GM12878 (cell line): ENCODE data around the gene PADI3. TPM values are rescaled to one million over a fixed set of nuclear protein-coding genes. Genes with fewer than 3 reads are reported as not detected.

Experiments
- ATAC-seq: fragments of 200-7000 bp; cut with Tn5 transposase; 3 replicates; pipeline ENCODE4 v1.9.1; 2020; ENCODE audit warnings: mild to moderate bottlenecking, moderate library complexity
- BruUV-seq: library from RNA; stranded (reverse); fragments of 400-500 nt; replicated peaks from 2 replicates; lab custom pipeline; 2021; lab: Mats Ljungman, UMichigan
- CTCF ChIA-PET: fragments of 300-600 bp; sonication (Branson Sonifier 250); formaldehyde crosslinking; extraction: SDS; loops from one replicate; lab custom pipeline; 2021; ENCODE audit warnings: inconsistent platforms; lab: Yijun Ruan, JAX
- POLR2A ChIA-PET: fragments of 350-600 bp; formaldehyde crosslinking; extraction: SDS; loops from one replicate; lab custom pipeline; 2021; ENCODE audit warnings: inconsistent platforms; lab: Charles Lee
- RAD21 ChIA-PET: fragments of 300-600 bp; sonication (Branson Sonifier 250); formaldehyde crosslinking; loops from one replicate; lab custom pipeline; 2023; ENCODE audit warnings: antibody characterized with exemption; ENCODE audit not compliant: unreplicated experiment; lab: Charles Lee
- SMC1A ChIA-PET: fragments of 300-600 bp; sonication (Branson Sonifier 250); formaldehyde crosslinking; loops from one replicate; lab custom pipeline; 2023; ENCODE audit not compliant: unreplicated experiment, uncharacterized antibody; lab: Charles Lee
- DNase-seq: peaks from one replicate; pipeline ENCODE4 v3.0.0-alpha.2; 2011; ENCODE audit warnings: low read depth, low spot score
- FAIRE-seq: peaks from 3 replicates; lab custom pipeline; 2011; peaks lifted over from hg19 to GRCh38; lab: Jason Lieb, UNC
- H2AFZ ChIP-seq: 2 replicates; pipeline ENCODE4 v1.6.0; 2011; ENCODE audit warnings: low read depth, low read length, control low read depth; ENCODE audit not compliant: control insufficient read depth
- H3K27ac ChIP-seq: 2 replicates; pipeline ENCODE4 v1.5.1; 2011; ENCODE audit warnings: control low read depth; ENCODE audit not compliant: control insufficient read depth, insufficient read depth
- H3K27me3 ChIP-seq, 2 experiments: replicated peaks in 1 of 2; 2 replicates each; pipeline versions ENCODE4 v1.6.0 to v1.6.1; 2011; ENCODE audit warnings: low read length in 1 of 2; ENCODE audit not compliant: control insufficient read depth in 2 of 2, insufficient read depth in 2 of 2
- H3K36me3 ChIP-seq, 2 experiments: 2 replicates each; pipeline ENCODE4 v1.5.1; 2011; ENCODE audit warnings: low read length in 1 of 2; ENCODE audit not compliant: control insufficient read depth in 2 of 2, insufficient read depth in 2 of 2
- H3K4me1 ChIP-seq: 2 replicates; pipeline ENCODE4 v1.6.1; 2011; ENCODE audit warnings: mild to moderate bottlenecking, low read length, moderate library complexity, mixed read lengths; ENCODE audit not compliant: control insufficient read depth, insufficient read depth
- H3K4me2 ChIP-seq: 2 replicates; pipeline ENCODE4 v1.6.0; 2011; ENCODE audit warnings: control low read depth; ENCODE audit not compliant: control insufficient read depth, insufficient read depth
- H3K4me3 ChIP-seq: fragments of 200-600 bp; sonication (generic); 2 replicates; pipeline ENCODE4 v1.5.1; 2016
- H3K79me2 ChIP-seq: 2 replicates; pipeline ENCODE4 v1.6.0; 2011; ENCODE audit warnings: low read length; ENCODE audit not compliant: control insufficient read depth, insufficient read depth
- H3K9ac ChIP-seq: 2 replicates; pipeline ENCODE4 v1.8.0; 2011; ENCODE audit warnings: low read length, control low read depth, mixed read lengths; ENCODE audit not compliant: control insufficient read depth, insufficient read depth
- H3K9me3 ChIP-seq: replicated peaks from 3 replicates; pipeline ENCODE4 v1.5.1; 2011; ENCODE audit warnings: mild to moderate bottlenecking, low read length; ENCODE audit not compliant: control insufficient read depth, insufficient read depth
- H4K20me1 ChIP-seq: 2 replicates; pipeline ENCODE4 v1.6.0; 2011; ENCODE audit not compliant: control insufficient read depth, insufficient read depth
- CBX3 ChIP-seq: fragments of 200-600 bp; sonication (generic); IDR thresholded peaks from 2 replicates; pipeline ENCODE4 v1.6.1; 2016; ENCODE audit warnings: low read depth, borderline replicate concordance
- CHD2 ChIP-seq: IDR thresholded peaks from 2 replicates; pipeline ENCODE4 v1.6.1; 2011; ENCODE audit warnings: low read depth, low read length, improper control_type of control experiment, borderline replicate concordance
- EGR1 ChIP-seq, 2 experiments: IDR thresholded peaks; 1 replicate in 1 of 2; 2 replicates in 1 of 2; pipeline ENCODE4 v1.6.1; 2011 to 2012; ENCODE audit warnings: low read depth in 2 of 2, low read length in 2 of 2, borderline replicate concordance in 1 of 2, mild to moderate bottlenecking in 1 of 2, moderate library complexity in 1 of 2
- ESRRA ChIP-seq: IDR thresholded peaks from 2 replicates; pipeline ENCODE4 v1.6.1; 2012; ENCODE audit warnings: mild to moderate bottlenecking, low read length, improper control_type of control experiment
- FOXK2 ChIP-seq: fragments of 450-650 bp; IDR thresholded peaks from 2 replicates; pipeline ENCODE4 v1.6.1; 2017; ENCODE audit warnings: mild to moderate bottlenecking, moderate library complexity
- NFXL1 ChIP-seq: fragments of 450-650 bp; IDR thresholded peaks from 2 replicates; pipeline ENCODE4 v1.6.1; 2017; ENCODE audit warnings: antibody characterized with exemption, mild to moderate bottlenecking, borderline replicate concordance
- SP1 ChIP-seq: IDR thresholded peaks from one replicate; pipeline ENCODE4 v1.6.1; 2011; ENCODE audit warnings: low read depth, low read length
- STAT3 ChIP-seq: IDR thresholded peaks from 2 replicates; pipeline ENCODE4 v1.6.1; 2011; ENCODE audit warnings: low read depth, low read length, improper control_type of control experiment
- TBL1XR1 ChIP-seq: IDR thresholded peaks from 2 replicates; pipeline ENCODE4 v1.6.1; 2012; ENCODE audit warnings: low read depth, low read length, improper control_type of control experiment
- ZNF217 ChIP-seq: fragments of 450-650 bp; IDR thresholded peaks from 2 replicates; pipeline ENCODE4 v1.6.1; 2017; ENCODE audit warnings: antibody characterized with exemption, mild to moderate bottlenecking
- ZNF622 ChIP-seq: fragments of 450-650 bp; IDR thresholded peaks from 2 replicates; pipeline ENCODE4 v1.6.1; 2017; ENCODE audit warnings: mild to moderate bottlenecking, inconsistent platforms
- WGBS: methylation state at CpG from one replicate; pipeline ENCODE4 v1.1.6; 2016; ENCODE audit warnings: low lambda C conversion rate; ENCODE audit not compliant: insufficient replicate concordance, insufficient coverage; ENCODE audit errors: missing lambda C conversion rate; 5-methylcytosine and 5-hydroxymethylcytosine counted together
- in situ Hi-C: fragments of 300-500 bp; cut with MboI; formaldehyde crosslinking; loops from 9 replicates; pipeline ENCODE4 v1.14.3; 2018; ENCODE audit warnings: mixed read lengths
- intact Hi-C: fragments of 100-400 bp; cut with micrococcal nuclease; formaldehyde crosslinking; loops from one replicate; pipeline ENCODE4 v1.14.2; 2022; ENCODE audit not compliant: unreplicated experiment
- polyA plus RNA-seq, 11 experiments: library from polyadenylated mRNA; depleted of rRNA in 4 of 11; unstranded in 6 of 11; stranded (reverse) in 5 of 11; fragments of >200 nt; fragmentation: Nextera tagmentation in 4 of 11; fragmentation: Illumina TruSeq in 1 of 11; extraction: Ambion mirVana in 4 of 11; extraction: Trizol in 1 of 11; gene quantifications; 1 replicate in 1 of 11; 2 replicates in 10 of 11; pipeline versions ENCODE4 v1.2.1 to v1.2.3, GENCODE V29; 2011 to 2016; ENCODE audit warnings: inconsistent platforms in 2 of 11, missing spikeins in 2 of 11, low read depth in 1 of 11
- total RNA-seq, 4 experiments: library from RNA; depleted of rRNA in 3 of 4; stranded (reverse); fragments of >200 nt in 3 of 4; fragmentation: Illumina TruSeq in 1 of 4; extraction: Trizol in 1 of 4; gene quantifications; 2 replicates each; pipeline versions ENCODE4 v1.2.1 to v1.2.3, GENCODE V29; 2013 to 2021
- TF ChIP-seq, protein P1 (sequence below): IDR thresholded peaks from 2 replicates; pipeline ENCODE4 v1.6.1; 2012; ENCODE audit warnings: low read depth, low read length, improper control_type of control experiment
- TF ChIP-seq, protein P2 (sequence below), 3 experiments: IDR thresholded peaks in 2 of 3; conservative IDR thresholded peaks in 1 of 3; 2 replicates each; pipeline ENCODE4 v1.5.1; 2011; ENCODE audit warnings: low read depth in 3 of 3, low read length in 3 of 3, mild to moderate bottlenecking in 3 of 3, control low read depth in 2 of 3, moderate library complexity in 2 of 3, inconsistent platforms in 1 of 3, mixed read lengths in 1 of 3; ENCODE audit not compliant: control insufficient read depth in 2 of 3, insufficient read depth in 1 of 3; ENCODE audit errors: extremely low read depth in 1 of 3
- TF ChIP-seq, protein P3 (sequence below): fragments of 450-650 bp; conservative IDR thresholded peaks from 2 replicates; pipeline ENCODE4 v1.6.1; 2017; ENCODE audit warnings: mild to moderate bottlenecking, moderate library complexity
- TF ChIP-seq, protein P4 (sequence below): fragments of 450-650 bp; IDR thresholded peaks from 2 replicates; pipeline ENCODE4 v1.6.1; 2017; ENCODE audit warnings: mild to moderate bottlenecking, moderate library complexity

Gene PADI3
- total and polyA plus RNA-seq, 10 of the 15 experiments (the other 5 are each of a cell fraction or from before 2014, with no cell fraction given) = 0.01 TPM; not detected in 9

DNA sequence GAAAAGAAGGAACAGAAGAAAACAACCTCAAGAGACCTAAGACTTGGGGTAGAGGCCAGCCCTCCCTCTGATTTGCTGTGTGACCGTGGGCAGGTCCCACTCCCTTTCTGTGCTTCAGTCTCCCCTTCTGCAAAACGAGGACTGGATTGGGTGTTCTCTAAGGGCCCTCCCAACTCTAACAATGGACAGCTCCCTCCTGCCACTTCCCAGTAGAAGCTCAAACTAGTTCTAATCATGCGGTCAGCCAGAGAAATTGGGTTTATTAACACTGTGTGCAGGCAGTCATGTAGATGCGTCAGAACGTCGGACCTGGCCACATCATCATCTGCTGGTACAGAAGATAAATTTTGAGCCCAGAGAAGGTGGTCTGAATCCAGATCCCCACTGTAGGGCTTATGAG is 57.5 kb downstream of the PADI3 start:
- H3K9me3 ChIP-seq = no peaks in the 10 kb centered on the region; the same call in 2 of the 3 replicates
- ChIA-PET SMC1A (no interaction called here), CTCF (no interaction called here), RAD21 (no interaction called here)
- in situ Hi-C loops (no loop called here), intact Hi-C loops (no loop called here)
- H4K20me1 ChIP-seq = no peaks in the 10 kb centered on the region
- no peaks in the 10 kb centered on the region for H3K4me1 ChIP-seq
- DNase-seq = no peak
- no TSS peak for BruUV-seq
- no peak for ATAC-seq
- no peak overlapping the region for H3K9ac ChIP-seq
- H3K27ac ChIP-seq = no peak overlapping the region
- H2AFZ ChIP-seq = no peak overlapping the region
- no peak overlapping the region for H3K4me3 ChIP-seq
- H3K79me2 ChIP-seq = no peaks in the 10 kb centered on the region
- H3K36me3 ChIP-seq = no peaks in the 10 kb centered on the region
- 64% methylated on average over 6 of the region's 6 CpGs for WGBS
- H3K27me3 ChIP-seq = no peaks in the 10 kb centered on the region; a peak in 1 of 4 replicates
- H3K4me2 ChIP-seq = no peak overlapping the region
- TF ChIP-seq CBX3 (no peak), EGR1 (IDR thresholded peaks at IDR 0.05; ENCODE audit: borderline replicate concordance in 1 of 2, low read depth in 2 of 2, low read length in 2 of 2) (no peak), SP1 (no peak), ZNF622 (no peak), ESRRA (no peak), CHD2 (no peak), STAT3 (no peak), FOXK2 (no peak), NFXL1 (no peak), ZNF217 (no peak), TBL1XR1 (no peak)
- TF ChIP-seq, protein P1, sequence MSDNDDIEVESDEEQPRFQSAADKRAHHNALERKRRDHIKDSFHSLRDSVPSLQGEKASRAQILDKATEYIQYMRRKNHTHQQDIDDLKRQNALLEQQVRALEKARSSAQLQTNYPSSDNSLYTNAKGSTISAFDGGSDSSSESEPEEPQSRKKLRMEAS = no peak
- TF ChIP-seq, protein P2, sequence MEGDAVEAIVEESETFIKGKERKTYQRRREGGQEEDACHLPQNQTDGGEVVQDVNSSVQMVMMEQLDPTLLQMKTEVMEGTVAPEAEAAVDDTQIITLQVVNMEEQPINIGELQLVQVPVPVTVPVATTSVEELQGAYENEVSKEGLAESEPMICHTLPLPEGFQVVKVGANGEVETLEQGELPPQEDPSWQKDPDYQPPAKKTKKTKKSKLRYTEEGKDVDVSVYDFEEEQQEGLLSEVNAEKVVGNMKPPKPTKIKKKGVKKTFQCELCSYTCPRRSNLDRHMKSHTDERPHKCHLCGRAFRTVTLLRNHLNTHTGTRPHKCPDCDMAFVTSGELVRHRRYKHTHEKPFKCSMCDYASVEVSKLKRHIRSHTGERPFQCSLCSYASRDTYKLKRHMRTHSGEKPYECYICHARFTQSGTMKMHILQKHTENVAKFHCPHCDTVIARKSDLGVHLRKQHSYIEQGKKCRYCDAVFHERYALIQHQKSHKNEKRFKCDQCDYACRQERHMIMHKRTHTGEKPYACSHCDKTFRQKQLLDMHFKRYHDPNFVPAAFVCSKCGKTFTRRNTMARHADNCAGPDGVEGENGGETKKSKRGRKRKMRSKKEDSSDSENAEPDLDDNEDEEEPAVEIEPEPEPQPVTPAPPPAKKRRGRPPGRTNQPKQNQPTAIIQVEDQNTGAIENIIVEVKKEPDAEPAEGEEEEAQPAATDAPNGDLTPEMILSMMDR (IDR thresholded peaks at IDR 0.05 in 2 of 3, conservative IDR thresholded peaks at IDR 0.05 in 1 of 3; ENCODE audit: control insufficient read depth in 2 of 3, extremely low read depth in 1 of 3, insufficient read depth in 1 of 3, low read depth in 3 of 3, low read length in 3 of 3) = no peak
- TF ChIP-seq, protein P3, sequence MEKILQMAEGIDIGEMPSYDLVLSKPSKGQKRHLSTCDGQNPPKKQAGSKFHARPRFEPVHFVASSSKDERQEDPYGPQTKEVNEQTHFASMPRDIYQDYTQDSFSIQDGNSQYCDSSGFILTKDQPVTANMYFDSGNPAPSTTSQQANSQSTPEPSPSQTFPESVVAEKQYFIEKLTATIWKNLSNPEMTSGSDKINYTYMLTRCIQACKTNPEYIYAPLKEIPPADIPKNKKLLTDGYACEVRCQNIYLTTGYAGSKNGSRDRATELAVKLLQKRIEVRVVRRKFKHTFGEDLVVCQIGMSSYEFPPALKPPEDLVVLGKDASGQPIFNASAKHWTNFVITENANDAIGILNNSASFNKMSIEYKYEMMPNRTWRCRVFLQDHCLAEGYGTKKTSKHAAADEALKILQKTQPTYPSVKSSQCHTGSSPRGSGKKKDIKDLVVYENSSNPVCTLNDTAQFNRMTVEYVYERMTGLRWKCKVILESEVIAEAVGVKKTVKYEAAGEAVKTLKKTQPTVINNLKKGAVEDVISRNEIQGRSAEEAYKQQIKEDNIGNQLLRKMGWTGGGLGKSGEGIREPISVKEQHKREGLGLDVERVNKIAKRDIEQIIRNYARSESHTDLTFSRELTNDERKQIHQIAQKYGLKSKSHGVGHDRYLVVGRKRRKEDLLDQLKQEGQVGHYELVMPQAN = no peak
- TF ChIP-seq, protein P4, sequence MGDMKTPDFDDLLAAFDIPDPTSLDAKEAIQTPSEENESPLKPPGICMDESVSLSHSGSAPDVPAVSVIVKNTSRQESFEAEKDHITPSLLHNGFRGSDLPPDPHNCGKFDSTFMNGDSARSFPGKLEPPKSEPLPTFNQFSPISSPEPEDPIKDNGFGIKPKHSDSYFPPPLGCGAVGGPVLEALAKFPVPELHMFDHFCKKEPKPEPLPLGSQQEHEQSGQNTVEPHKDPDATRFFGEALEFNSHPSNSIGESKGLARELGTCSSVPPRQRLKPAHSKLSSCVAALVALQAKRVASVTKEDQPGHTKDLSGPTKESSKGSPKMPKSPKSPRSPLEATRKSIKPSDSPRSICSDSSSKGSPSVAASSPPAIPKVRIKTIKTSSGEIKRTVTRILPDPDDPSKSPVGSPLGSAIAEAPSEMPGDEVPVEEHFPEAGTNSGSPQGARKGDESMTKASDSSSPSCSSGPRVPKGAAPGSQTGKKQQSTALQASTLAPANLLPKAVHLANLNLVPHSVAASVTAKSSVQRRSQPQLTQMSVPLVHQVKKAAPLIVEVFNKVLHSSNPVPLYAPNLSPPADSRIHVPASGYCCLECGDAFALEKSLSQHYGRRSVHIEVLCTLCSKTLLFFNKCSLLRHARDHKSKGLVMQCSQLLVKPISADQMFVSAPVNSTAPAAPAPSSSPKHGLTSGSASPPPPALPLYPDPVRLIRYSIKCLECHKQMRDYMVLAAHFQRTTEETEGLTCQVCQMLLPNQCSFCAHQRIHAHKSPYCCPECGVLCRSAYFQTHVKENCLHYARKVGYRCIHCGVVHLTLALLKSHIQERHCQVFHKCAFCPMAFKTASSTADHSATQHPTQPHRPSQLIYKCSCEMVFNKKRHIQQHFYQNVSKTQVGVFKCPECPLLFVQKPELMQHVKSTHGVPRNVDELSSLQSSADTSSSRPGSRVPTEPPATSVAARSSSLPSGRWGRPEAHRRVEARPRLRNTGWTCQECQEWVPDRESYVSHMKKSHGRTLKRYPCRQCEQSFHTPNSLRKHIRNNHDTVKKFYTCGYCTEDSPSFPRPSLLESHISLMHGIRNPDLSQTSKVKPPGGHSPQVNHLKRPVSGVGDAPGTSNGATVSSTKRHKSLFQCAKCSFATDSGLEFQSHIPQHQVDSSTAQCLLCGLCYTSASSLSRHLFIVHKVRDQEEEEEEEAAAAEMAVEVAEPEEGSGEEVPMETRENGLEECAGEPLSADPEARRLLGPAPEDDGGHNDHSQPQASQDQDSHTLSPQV = no peak
- TF ChIP-seq, all 136 proteins: peak for 0
- no peak for FAIRE-seq
- POLR2A ChIA-PET = no interaction called here
